ENCODE data around the gene DOK1. TPM values are rescaled to one million over a fixed set of nuclear protein-coding genes. Genes with fewer than 3 reads are reported as not detected.
A peak's percentile ranks its signal among the peaks of the same experiment; 100 is the strongest.

DOK1 gene
- total and polyA plus RNA-seq, 3 experiments from 2014 or later = 24.0 to 25.2 (median 24.4) TPM

DNA sequence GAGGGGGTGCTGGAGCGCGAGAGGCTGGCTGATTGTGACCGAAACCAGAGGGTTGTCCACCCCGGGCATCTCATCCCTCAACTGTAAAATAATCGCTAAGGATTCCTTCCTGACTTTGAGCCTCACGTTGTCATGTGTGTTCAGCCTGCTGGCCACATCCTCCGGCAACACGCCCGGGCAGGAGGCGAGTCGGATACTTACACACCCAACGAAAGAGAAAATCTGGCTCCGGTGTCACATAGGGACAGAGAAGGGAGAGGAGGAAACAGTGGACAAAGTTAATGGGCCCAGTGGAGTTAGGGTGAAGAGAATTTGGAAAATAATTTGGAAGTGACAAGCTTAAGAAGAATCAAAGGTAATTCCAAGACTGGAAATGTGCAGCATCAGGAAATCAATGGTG, 37.9 kb upstream of the DOK1 start:
- Histone ChIP-seq H3K27ac (ENCODE audit: low read depth, low read length) (no peak overlapping the region), H3K9me3 (ENCODE audit: low read length) (no peaks in the 10 kb centered on the region), H3K27me3 (ENCODE audit: insufficient read depth, low read length, poor library complexity, severe bottlenecking) (peaks cover 76% of the 10 kb centered on the region), H3K36me3 (ENCODE audit: insufficient read depth, low read length) (no peaks in the 10 kb centered on the region), H3K4me3 (ENCODE audit: low read length) (no peak overlapping the region), H3K4me1 (ENCODE audit: insufficient read depth, low read length) (peaks cover 33% of the 10 kb centered on the region)
- Mint-ChIP-seq H3K4me3 (peak overlapping the region; percentile 66 to 84 (median 74)), H3K36me3 (no peaks in the 10 kb centered on the region), H3K9me3 (no peaks in the 10 kb centered on the region), H3K4me1 (peaks cover 15 to 32% (median 18%) of the 10 kb centered on the region in 3 donors), H3K27me3 (peaks cover 58 to 75% of the 10 kb centered on the region in 2 donors), H3K27ac (peak overlapping the region in 2 of 8 donors; percentile 51 to 61)
- CTCF ChIA-PET = interaction anchor here (2.0 kb wide), 1 partner anchor 34 kb away, joined by 6 read pairs; the partner anchor contains the start of genes CCDC142 and TTC31
- POLR2A ChIA-PET = interaction anchor here (1.0 kb wide), 2 partner anchors 9 to 10 kb away, joined by 3 read pairs; partner anchors contain the start of gene PCGF1
- no peak for DNase-seq

DNA sequence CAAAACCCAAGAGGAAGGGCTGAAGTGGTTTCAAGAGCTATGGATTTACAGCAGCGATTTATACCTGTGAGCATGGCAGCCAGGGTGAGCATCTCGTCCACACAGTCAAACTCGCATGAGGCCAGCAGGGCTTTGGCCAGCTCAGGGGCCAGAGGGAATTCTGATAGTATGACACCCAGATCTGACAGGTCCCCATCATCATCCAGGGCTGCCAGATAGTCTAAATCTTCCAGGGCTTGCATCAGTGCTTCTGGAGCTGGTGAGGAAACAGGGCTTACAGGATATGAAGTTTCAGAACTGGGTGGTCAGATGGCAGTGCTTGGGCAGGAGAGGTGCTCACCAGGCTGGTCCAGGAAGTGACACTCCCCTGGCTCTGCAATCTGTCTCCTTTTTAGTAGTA, 32.0 kb upstream of the DOK1 start:
- Mint-ChIP-seq H3K27me3 (peaks cover 31 to 34% of the 10 kb centered on the region in 2 donors), H3K4me1 (peaks cover 3 to 6% (median 4%) of the 10 kb centered on the region in 3 donors), H3K4me3 (no peak overlapping the region), H3K36me3 (peaks cover 10 to 17% (median 15%) of the 10 kb centered on the region in 3 donors), H3K27ac (no peak overlapping the region), H3K9me3 (no peaks in the 10 kb centered on the region)
- POLR2A ChIA-PET = interaction anchor here (0.6 to 0.8 kb wide), 2 partner anchors 8 to 59 kb away, joined by 3 to 6 read pairs; no protein-coding TSS in a partner anchor
- Histone ChIP-seq H3K4me1 (ENCODE audit: insufficient read depth, low read length) (no peaks in the 10 kb centered on the region), H3K4me3 (ENCODE audit: low read length) (no peak overlapping the region), H3K27ac (ENCODE audit: low read depth, low read length) (no peak overlapping the region), H3K27me3 (ENCODE audit: insufficient read depth, low read length, poor library complexity, severe bottlenecking) (peaks cover 32% of the 10 kb centered on the region), H3K36me3 (ENCODE audit: insufficient read depth, low read length) (peaks cover 12% of the 10 kb centered on the region), H3K9me3 (ENCODE audit: low read length) (no peaks in the 10 kb centered on the region)
- no peak for DNase-seq
- CTCF ChIA-PET = interaction anchor here (1.2 kb wide), 1 partner anchor 40 kb away, joined by 3 read pairs; the partner anchor contains the start of genes CCDC142 and TTC31

DNA sequence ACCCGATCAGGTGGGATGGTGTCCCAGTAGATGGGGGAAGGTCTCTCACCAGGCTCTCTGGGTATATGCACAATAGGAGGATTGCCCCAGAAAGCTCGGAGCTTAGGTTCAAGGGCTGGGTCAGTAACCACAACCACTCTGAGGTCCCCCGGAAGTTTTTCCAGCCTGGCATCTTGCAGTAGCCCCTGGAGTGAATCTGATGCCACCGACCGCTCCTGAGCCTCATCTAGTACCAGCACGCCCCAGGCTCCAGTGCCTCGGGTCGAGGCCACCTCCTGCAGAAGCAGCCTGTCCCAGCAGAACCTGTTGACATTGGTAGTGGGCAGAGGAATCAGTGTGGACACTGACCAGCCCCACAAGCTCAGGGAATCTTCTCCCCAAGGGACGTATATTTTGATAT, 30.5 kb upstream of the DOK1 start:
- POLR2A ChIA-PET = interaction anchor here (0.7 kb wide), 1 partner anchor 15 kb away, joined by 4 read pairs; no protein-coding TSS in a partner anchor
- H3K36me3 Mint-ChIP-seq = peaks cover 15 to 30% (median 17%) of the 10 kb centered on the region in 3 donors

GRCh38 chr2:74524955-74525716, 29.4 kb upstream of the DOK1 start:
- H3K4me3 ChIP-seq (ENCODE audit: low read length) = no peak overlapping the region
- peaks cover 12% of the 10 kb centered on the region for H3K4me1 ChIP-seq (ENCODE audit: insufficient read depth, low read length)
- H3K27ac ChIP-seq (ENCODE audit: low read depth, low read length) = no peak overlapping the region
- no peak overlapping the region for H3K4me3 Mint-ChIP-seq
- H3K27me3 ChIP-seq (ENCODE audit: insufficient read depth, low read length, poor library complexity, severe bottlenecking) = peaks cover 5% of the 10 kb centered on the region
- peaks cover 12% of the 10 kb centered on the region for H3K36me3 ChIP-seq (ENCODE audit: insufficient read depth, low read length)
- ChIA-PET POLR2A (interaction anchor here (0.9 kb wide), 1 partner anchor 68 kb away, joined by 3 read pairs; no protein-coding TSS in a partner anchor), CTCF (interaction anchor here (1.1 kb wide), 1 partner anchor 42 kb away, joined by 4 read pairs; the partner anchor contains the start of genes CCDC142 and TTC31)
- H3K9me3 Mint-ChIP-seq = no peaks in the 10 kb centered on the region
- peak overlapping the region in 2 of 8 donors; percentile 45 to 71 for H3K27ac Mint-ChIP-seq
- peaks cover 15 to 23% (median 18%) of the 10 kb centered on the region in 3 donors for H3K4me1 Mint-ChIP-seq
- H3K9me3 ChIP-seq (ENCODE audit: low read length) = no peaks in the 10 kb centered on the region
- no peak for DNase-seq
- H3K36me3 Mint-ChIP-seq = peaks cover 15 to 38% (median 17%) of the 10 kb centered on the region in 3 donors
- peaks cover 7 to 8% of the 10 kb centered on the region in 2 donors for H3K27me3 Mint-ChIP-seq

More for the DNA sequence above, 30.5 kb upstream of the DOK1 start:
- H3K4me1 Mint-ChIP-seq = peaks cover 14 to 21% (median 17%) of the 10 kb centered on the region in 3 donors
- no peaks in the 10 kb centered on the region for H3K9me3 Mint-ChIP-seq
- DNase-seq = no peak
- peaks cover 10% of the 10 kb centered on the region for H3K4me1 ChIP-seq (ENCODE audit: insufficient read depth, low read length)
- H3K4me3 ChIP-seq (ENCODE audit: low read length) = no peak overlapping the region
- H3K36me3 ChIP-seq (ENCODE audit: insufficient read depth, low read length) = peaks cover 12% of the 10 kb centered on the region
- no peak overlapping the region for H3K27ac ChIP-seq (ENCODE audit: low read depth, low read length)
- peaks cover 17% of the 10 kb centered on the region for H3K27me3 ChIP-seq (ENCODE audit: insufficient read depth, low read length, poor library complexity, severe bottlenecking)
- no peaks in the 10 kb centered on the region for H3K9me3 ChIP-seq (ENCODE audit: low read length)
- no peak overlapping the region for H3K27ac Mint-ChIP-seq
- peaks cover 19% of the 10 kb centered on the region in 2 donors for H3K27me3 Mint-ChIP-seq
- H3K4me3 Mint-ChIP-seq = no peak overlapping the region
- CTCF ChIA-PET = no interaction called here

DNA sequence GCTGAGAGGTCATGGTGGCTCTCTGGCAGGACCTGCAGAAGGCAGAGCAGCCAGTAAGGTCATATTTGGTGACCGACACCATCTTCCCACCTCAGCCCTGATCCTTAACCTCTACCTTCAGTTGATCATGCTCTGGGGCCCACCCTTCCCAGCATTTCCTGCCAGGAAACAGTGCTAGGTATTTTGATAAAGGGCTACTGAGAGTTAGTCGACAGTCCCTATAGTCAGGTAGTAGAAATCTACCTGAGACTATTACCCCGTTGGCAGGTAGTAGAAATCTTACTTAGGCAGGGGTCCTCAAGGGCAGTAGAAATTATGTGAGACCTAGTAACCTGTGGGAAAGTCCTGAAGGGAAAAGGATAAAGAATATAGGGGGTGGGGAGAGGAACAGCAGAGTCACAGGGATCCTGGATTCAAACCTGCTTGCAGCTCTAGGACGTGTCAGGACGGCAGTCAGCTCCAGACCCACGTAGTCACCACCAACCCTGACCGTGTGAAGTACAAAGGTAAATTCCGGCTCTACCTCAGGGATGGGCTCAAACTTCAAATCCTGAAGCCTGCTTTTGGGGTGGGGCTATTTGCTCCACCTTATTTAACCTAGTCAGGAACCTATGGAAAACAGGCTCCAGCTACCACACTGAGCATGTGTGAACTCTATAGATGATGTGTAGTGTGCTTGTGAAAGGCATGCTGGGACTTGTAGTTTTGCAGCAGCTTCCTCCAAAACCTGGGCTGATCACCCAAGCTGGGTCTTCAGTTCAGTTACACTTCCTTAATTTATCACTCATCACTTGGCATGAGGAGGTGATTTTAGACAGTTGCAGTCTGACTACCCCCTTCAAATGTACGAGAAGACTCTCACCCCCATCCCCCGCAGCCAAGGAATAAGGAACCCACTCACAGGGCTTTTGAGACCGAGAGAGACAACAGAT, 28.5 kb upstream of the DOK1 start, which contains the start of gene DQX1:
TSS of gene DQX1 (minus strand) at position 515 of the 932 bp plus-strand sequence. CDS start at position 13, 502 bp downstream.
- H3K27me3 Mint-ChIP-seq = peaks cover 0 to 5% of the 10 kb centered on the region in 2 donors
- POLR2A ChIA-PET = interaction anchor here (0.9 to 1.3 kb wide), 3 partner anchors 23 to 68 kb away, joined by 3 read pairs; partner anchors contain the start of genes CCDC142 and TTC31
- peaks cover 20 to 29% (median 24%) of the 10 kb centered on the region in 3 donors for H3K4me1 Mint-ChIP-seq
- H3K27ac Mint-ChIP-seq = peak within 1 kb of the TSS in 6 of 8 donors; percentile 12 to 71 (median 49)
- Histone ChIP-seq H3K4me3 (ENCODE audit: low read length) (no peak within 1 kb of the TSS), H3K27me3 (ENCODE audit: insufficient read depth, low read length, poor library complexity, severe bottlenecking) (no peaks in the 10 kb centered on the region), H3K27ac (ENCODE audit: low read depth, low read length) (no peak within 1 kb of the TSS), H3K4me1 (ENCODE audit: insufficient read depth, low read length) (peaks cover 17% of the 10 kb centered on the region), H3K36me3 (ENCODE audit: insufficient read depth, low read length) (peaks cover 12% of the 10 kb centered on the region), H3K9me3 (ENCODE audit: low read length) (no peaks in the 10 kb centered on the region)
- H3K36me3 Mint-ChIP-seq = peaks cover 15 to 39% (median 17%) of the 10 kb centered on the region in 3 donors
- no peaks in the 10 kb centered on the region for H3K9me3 Mint-ChIP-seq
- CTCF ChIA-PET = interaction anchor here (1.1 to 1.7 kb wide), 3 partner anchors 26 to 43 kb away, joined by 3 to 5 read pairs (median 4); partner anchors contain the start of genes CCDC142, LBX2 and TTC31
- no peak for DNase-seq
- peak within 1 kb of the TSS in 2 of 7 donors; percentile 64 to 82 for H3K4me3 Mint-ChIP-seq

GRCh38 chr2:74526649-74527230, 27.8 kb upstream of the DOK1 start:
- no peaks in the 10 kb centered on the region for H3K9me3 Mint-ChIP-seq
- H3K27me3 Mint-ChIP-seq = peaks cover 0 to 5% of the 10 kb centered on the region in 2 donors
- H3K4me3 ChIP-seq (ENCODE audit: low read length) = no peak overlapping the region
- H3K27me3 ChIP-seq (ENCODE audit: insufficient read depth, low read length, poor library complexity, severe bottlenecking) = no peaks in the 10 kb centered on the region
- no peak for DNase-seq
- peaks cover 28 to 37% (median 32%) of the 10 kb centered on the region in 3 donors for H3K4me1 Mint-ChIP-seq
- peak overlapping the region in 2 of 7 donors; percentile 64 to 82 for H3K4me3 Mint-ChIP-seq
- no peaks in the 10 kb centered on the region for H3K9me3 ChIP-seq (ENCODE audit: low read length)
- H3K36me3 ChIP-seq (ENCODE audit: insufficient read depth, low read length) = peaks cover 12% of the 10 kb centered on the region
- peak overlapping the region in 4 of 8 donors; percentile 12 to 61 (median 32) for H3K27ac Mint-ChIP-seq
- ChIA-PET CTCF (interaction anchor here (0.8 to 1.7 kb wide), 3 partner anchors 23 to 29 kb away, joined by 3 to 5 read pairs (median 3); partner anchors contain the start of gene LBX2), POLR2A (interaction anchor here (0.6 to 1.3 kb wide), 3 partner anchors 24 to 44 kb away, joined by 3 to 4 read pairs (median 3); partner anchors contain the start of genes CCDC142 and TTC31)
- H3K36me3 Mint-ChIP-seq = peaks cover 15 to 41% (median 17%) of the 10 kb centered on the region in 3 donors
- H3K4me1 ChIP-seq (ENCODE audit: insufficient read depth, low read length) = peaks cover 25% of the 10 kb centered on the region
- no peak overlapping the region for H3K27ac ChIP-seq (ENCODE audit: low read depth, low read length)
